OCI-LY1 (cell line): Measurements from ENCODE around the gene COLGALT1.
"Not testable (repeated sequence)": the region's sequence is repeated elsewhere in the genome, so short reads cannot be mapped to it uniquely, and the experiment has no call there.

Source experiments
- H2AFZ ChIP-seq: fragments of 200-600 bp; sonication (generic), shearing (Covaris generic); 2 replicates; pipeline ENCODE4 v1.6.0; 2014; ENCODE audit warnings: antibody characterized with exemption, mild to moderate bottlenecking, low read length
- H3F3A ChIP-seq: fragments of 200-600 bp; sonication (generic), shearing (Covaris generic); 2 replicates; pipeline ENCODE4 v1.6.0; 2014; ENCODE audit warnings: mild to moderate bottlenecking, antibody characterized with exemption, low read length, moderate library complexity; ENCODE audit not compliant: insufficient read depth
- H3K27ac ChIP-seq: fragments of 200-600 bp; sonication (generic); 2 replicates; pipeline ENCODE4 v1.5.1; 2014; ENCODE audit warnings: low read length, mixed run types, mild to moderate bottlenecking, low read depth; ENCODE audit not compliant: poor library complexity, severe bottlenecking
- H3K27me3 ChIP-seq: fragments of 200-600 bp; sonication (generic); 2 replicates; pipeline ENCODE4 v1.6.0; 2014; ENCODE audit warnings: antibody characterized with exemption, mild to moderate bottlenecking, low read length, moderate library complexity; ENCODE audit not compliant: insufficient read depth
- H3K36me3 ChIP-seq: fragments of 200-600 bp; sonication (generic); 2 replicates; pipeline ENCODE4 v1.6.1; 2014; ENCODE audit warnings: mild to moderate bottlenecking, antibody characterized with exemption, low read length, moderate library complexity, mixed read lengths; ENCODE audit not compliant: insufficient read depth
- H3K4me1 ChIP-seq: fragments of 200-600 bp; sonication (generic); 2 replicates; pipeline ENCODE4 v1.5.1; 2014; ENCODE audit warnings: mild to moderate bottlenecking, low read length, moderate library complexity; ENCODE audit not compliant: insufficient read depth, severe bottlenecking
- H3K4me2 ChIP-seq: fragments of 200-600 bp; sonication (generic), shearing (Covaris generic); 2 replicates; pipeline ENCODE4 v1.6.1; 2014; ENCODE audit warnings: low read length
- H3K4me3 ChIP-seq: fragments of 200-600 bp; sonication (generic); 2 replicates; pipeline ENCODE4 v1.5.1; 2014; ENCODE audit warnings: low read length, low read depth, mild to moderate bottlenecking, mixed read lengths; ENCODE audit not compliant: poor library complexity, severe bottlenecking
- H3K79me2 ChIP-seq: fragments of 200-600 bp; shearing (Covaris generic); 2 replicates; pipeline ENCODE4 v1.6.1; 2016; ENCODE audit warnings: mixed run types, low read length, mixed read lengths; ENCODE audit not compliant: insufficient read depth
- H3K9ac ChIP-seq: fragments of 200-600 bp; sonication (generic), shearing (Covaris generic); 2 replicates; pipeline ENCODE4 v1.6.1; 2014; ENCODE audit warnings: mild to moderate bottlenecking, low read length, mixed read lengths
- H3K9me2 ChIP-seq: fragments of 200-600 bp; sonication (generic), shearing (Covaris generic); 2 replicates; pipeline ENCODE4 v1.6.1; 2014; ENCODE audit warnings: low read depth, mild to moderate bottlenecking, low read length, mixed read lengths
- H3K9me3 ChIP-seq: fragments of 200-600 bp; shearing (Covaris generic); 2 replicates; pipeline ENCODE4 v1.6.1; 2014; ENCODE audit warnings: low read length, mixed read lengths
- H4K20me1 ChIP-seq: fragments of 200-600 bp; sonication (generic), shearing (Covaris generic); 2 replicates; pipeline ENCODE4 v1.6.0; 2016; ENCODE audit warnings: mild to moderate bottlenecking, low read length; ENCODE audit not compliant: insufficient read depth
- EZH2 ChIP-seq: fragments of 200-600 bp; sonication (generic), shearing (Covaris generic); IDR thresholded peaks from 2 replicates; pipeline ENCODE4 v1.8.0; 2017; ENCODE audit warnings: borderline replicate concordance, mixed run types, mild to moderate bottlenecking, antibody characterized with exemption, low read length, moderate library complexity, mixed read lengths
- TF ChIP-seq, protein P1 (sequence below): fragments of 200-600 bp; sonication (generic), shearing (Covaris generic); IDR thresholded peaks from 2 replicates; pipeline ENCODE4 v1.5.1; 2017; ENCODE audit warnings: mild to moderate bottlenecking, antibody characterized with exemption, low read length, moderate library complexity, mixed read lengths

The COLGALT1 gene

DNA sequence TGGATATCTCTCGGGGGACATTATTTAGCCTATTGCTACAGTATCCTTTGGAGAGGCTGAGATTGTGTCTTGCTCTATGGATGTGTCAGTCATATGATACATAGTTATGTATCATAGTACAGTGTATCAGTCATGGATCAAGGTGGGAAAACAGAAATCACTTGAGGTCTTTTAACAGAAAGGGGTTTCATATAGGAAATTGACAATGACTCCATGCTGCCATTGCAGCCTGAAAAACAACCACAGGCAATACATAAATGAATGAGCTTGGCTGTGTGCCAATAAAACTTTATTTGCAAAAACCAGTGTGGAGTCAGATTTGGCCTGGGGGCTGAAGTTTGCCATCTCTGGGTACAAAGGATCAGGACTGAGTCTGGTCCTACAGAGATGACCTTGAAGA lies 35.4 kb downstream of the COLGALT1 start:
- Histone ChIP-seq H3K4me3 (no peak overlapping the region), H3K79me2 (no peaks in the 10 kb centered on the region), H3K36me3 (no peaks in the 10 kb centered on the region), H3K27me3 (peaks cover 6% of the 10 kb centered on the region), H3K4me2 (no peak overlapping the region), H4K20me1 (no peaks in the 10 kb centered on the region), H3K27ac (no peak overlapping the region), H3F3A (no peaks in the 10 kb centered on the region), H2AFZ (no peak overlapping the region), H3K9me2 (no peaks in the 10 kb centered on the region), H3K4me1 (no peaks in the 10 kb centered on the region), H3K9ac (no peak overlapping the region), H3K9me3 (no peaks in the 10 kb centered on the region)
- TF ChIP-seq, protein P1, sequence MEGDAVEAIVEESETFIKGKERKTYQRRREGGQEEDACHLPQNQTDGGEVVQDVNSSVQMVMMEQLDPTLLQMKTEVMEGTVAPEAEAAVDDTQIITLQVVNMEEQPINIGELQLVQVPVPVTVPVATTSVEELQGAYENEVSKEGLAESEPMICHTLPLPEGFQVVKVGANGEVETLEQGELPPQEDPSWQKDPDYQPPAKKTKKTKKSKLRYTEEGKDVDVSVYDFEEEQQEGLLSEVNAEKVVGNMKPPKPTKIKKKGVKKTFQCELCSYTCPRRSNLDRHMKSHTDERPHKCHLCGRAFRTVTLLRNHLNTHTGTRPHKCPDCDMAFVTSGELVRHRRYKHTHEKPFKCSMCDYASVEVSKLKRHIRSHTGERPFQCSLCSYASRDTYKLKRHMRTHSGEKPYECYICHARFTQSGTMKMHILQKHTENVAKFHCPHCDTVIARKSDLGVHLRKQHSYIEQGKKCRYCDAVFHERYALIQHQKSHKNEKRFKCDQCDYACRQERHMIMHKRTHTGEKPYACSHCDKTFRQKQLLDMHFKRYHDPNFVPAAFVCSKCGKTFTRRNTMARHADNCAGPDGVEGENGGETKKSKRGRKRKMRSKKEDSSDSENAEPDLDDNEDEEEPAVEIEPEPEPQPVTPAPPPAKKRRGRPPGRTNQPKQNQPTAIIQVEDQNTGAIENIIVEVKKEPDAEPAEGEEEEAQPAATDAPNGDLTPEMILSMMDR: no peak
- no peak for TF ChIP-seq EZH2

DNA sequence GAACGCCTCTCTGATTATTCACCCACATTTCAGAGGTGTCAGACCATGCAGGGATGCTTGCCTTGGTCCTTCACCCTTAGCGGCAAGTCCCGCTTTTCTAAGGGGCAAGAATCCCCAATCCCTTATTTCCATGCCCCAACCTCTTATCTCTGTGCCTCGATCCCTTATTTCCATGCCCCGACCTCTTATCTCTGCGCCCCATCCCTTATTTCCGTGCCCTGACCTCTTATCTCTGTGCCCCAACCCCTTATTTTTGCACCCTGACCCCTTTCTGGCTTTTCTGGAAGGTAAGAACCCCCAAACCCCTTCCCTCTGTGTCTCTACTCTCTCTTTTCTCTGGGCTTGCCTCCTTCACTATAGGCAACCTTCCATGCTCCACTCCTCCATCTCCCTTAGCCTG lies 38.8 kb downstream of the COLGALT1 start:
- not testable (repeated sequence) for H3K36me3 ChIP-seq, H3K4me2 ChIP-seq, H3K79me2 ChIP-seq, H3K9me3 ChIP-seq, H3K27me3 ChIP-seq, H3F3A ChIP-seq, H3K27ac ChIP-seq, H3K4me3 ChIP-seq, H2AFZ ChIP-seq, H3K4me1 ChIP-seq, H3K9me2 ChIP-seq, H3K9ac ChIP-seq, H4K20me1 ChIP-seq

DNA sequence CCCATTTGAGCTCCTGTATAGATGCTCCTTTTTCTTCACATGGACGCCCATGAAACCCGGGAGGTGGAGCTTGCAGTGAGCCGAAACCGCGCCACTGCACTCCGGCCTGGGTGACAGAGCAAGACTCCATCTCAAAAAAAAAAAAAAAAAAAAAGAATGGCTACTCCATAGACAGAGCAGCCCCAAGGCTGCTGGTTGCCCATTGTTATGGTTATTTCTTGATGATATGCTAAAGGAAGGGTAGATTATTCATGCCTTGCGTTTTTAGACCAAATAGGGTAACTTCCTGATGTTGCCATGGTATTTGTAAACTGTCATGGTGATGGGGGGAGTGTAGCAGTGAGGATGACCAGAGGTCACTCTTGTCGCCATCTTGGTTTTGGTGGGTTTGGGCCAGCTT lies 42.6 kb downstream of the COLGALT1 start:
- not testable (repeated sequence) for H3K4me1 ChIP-seq, H3K9me2 ChIP-seq, H3K9me3 ChIP-seq, H3K27ac ChIP-seq, H3K4me3 ChIP-seq, H3K27me3 ChIP-seq, H4K20me1 ChIP-seq, H3F3A ChIP-seq, H3K4me2 ChIP-seq, H3K79me2 ChIP-seq, H3K36me3 ChIP-seq, H2AFZ ChIP-seq, H3K9ac ChIP-seq

DNA sequence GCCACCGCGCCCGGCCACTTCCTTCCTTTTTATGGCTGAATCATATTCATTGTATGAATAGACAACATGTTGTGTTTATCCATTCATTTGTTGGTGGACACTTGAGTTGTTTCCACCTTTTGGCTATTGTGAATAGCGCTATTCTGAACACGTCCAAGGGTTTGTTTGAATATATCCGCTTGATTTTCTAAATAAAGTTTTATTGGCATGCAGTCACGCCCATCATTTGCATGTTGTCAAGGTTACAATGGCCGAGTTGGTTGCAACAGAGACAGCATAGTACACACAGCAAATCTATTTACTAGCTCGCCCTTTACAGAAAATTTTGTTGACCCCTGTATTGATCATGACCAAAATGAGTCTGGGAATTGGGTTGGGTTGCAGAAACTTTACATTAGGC lies 43.5 kb downstream of the COLGALT1 start:
- H3K9ac ChIP-seq: no peak overlapping the region
- peaks cover 4% of the 10 kb centered on the region; the same call in 1 of the 2 replicates for H3K27me3 ChIP-seq
- H2AFZ ChIP-seq: no peak overlapping the region
- no peaks in the 10 kb centered on the region for H3K79me2 ChIP-seq
- no peak overlapping the region for H3K4me2 ChIP-seq
- H3K9me3 ChIP-seq: no peaks in the 10 kb centered on the region
- no peaks in the 10 kb centered on the region for H3K4me1 ChIP-seq
- H3K9me2 ChIP-seq: no peaks in the 10 kb centered on the region
- no peaks in the 10 kb centered on the region for H3K36me3 ChIP-seq
- no peaks in the 10 kb centered on the region for H4K20me1 ChIP-seq
- no peaks in the 10 kb centered on the region for H3F3A ChIP-seq
- TF ChIP-seq EZH2: no peak
- TF ChIP-seq, protein P1: no peak
- H3K27ac ChIP-seq: no peak overlapping the region
- no peak overlapping the region for H3K4me3 ChIP-seq
